Epithelial cell of esophagus (primary cell): Measurements from ENCODE around the gene HPS4.

ENCODE experiments used
- DNase-seq: peaks from one replicate; pipeline ENCODE4 v3.0.0; 2010; ENCODE audit warnings: low read depth
- H3K4me3 ChIP-seq: 2 replicates; pipeline ENCODE4 v1.5.1; 2011; ENCODE audit warnings: mild to moderate bottlenecking, low read length, control low read depth
- TF ChIP-seq, protein P1 (sequence below): IDR thresholded peaks from 2 replicates; pipeline ENCODE4 v1.5.1; 2011; ENCODE audit warnings: low read depth, mild to moderate bottlenecking, low read length, control low read depth, inconsistent platforms; ENCODE audit not compliant: insufficient read depth; ENCODE audit errors: missing control alignments

HPS4 gene

DNA sequence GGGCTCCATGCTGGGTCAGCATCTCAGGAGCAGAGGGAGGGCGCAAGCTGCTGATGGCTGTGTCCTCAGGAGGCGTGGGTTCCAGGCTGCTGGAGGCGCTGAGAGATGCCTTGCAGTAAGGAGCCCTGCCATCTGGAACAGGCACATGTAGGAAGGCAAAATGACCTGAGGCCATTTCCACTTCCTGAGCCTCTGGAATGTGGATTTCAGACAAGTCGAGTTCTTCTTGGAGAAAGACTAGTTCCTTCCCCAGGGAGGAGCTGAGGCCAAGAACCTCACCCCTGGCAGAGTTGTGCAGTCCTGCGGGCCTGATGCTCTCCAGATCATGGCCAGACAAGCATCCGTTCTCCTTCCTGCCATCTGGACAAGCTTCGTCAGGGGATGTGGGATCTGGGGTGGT lies 19.3 kb downstream of the HPS4 start:
- H3K4me3 ChIP-seq: no peak overlapping the region
- peak; percentile 52 for DNase-seq
- TF ChIP-seq, protein P1, sequence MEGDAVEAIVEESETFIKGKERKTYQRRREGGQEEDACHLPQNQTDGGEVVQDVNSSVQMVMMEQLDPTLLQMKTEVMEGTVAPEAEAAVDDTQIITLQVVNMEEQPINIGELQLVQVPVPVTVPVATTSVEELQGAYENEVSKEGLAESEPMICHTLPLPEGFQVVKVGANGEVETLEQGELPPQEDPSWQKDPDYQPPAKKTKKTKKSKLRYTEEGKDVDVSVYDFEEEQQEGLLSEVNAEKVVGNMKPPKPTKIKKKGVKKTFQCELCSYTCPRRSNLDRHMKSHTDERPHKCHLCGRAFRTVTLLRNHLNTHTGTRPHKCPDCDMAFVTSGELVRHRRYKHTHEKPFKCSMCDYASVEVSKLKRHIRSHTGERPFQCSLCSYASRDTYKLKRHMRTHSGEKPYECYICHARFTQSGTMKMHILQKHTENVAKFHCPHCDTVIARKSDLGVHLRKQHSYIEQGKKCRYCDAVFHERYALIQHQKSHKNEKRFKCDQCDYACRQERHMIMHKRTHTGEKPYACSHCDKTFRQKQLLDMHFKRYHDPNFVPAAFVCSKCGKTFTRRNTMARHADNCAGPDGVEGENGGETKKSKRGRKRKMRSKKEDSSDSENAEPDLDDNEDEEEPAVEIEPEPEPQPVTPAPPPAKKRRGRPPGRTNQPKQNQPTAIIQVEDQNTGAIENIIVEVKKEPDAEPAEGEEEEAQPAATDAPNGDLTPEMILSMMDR: no peak

DNA sequence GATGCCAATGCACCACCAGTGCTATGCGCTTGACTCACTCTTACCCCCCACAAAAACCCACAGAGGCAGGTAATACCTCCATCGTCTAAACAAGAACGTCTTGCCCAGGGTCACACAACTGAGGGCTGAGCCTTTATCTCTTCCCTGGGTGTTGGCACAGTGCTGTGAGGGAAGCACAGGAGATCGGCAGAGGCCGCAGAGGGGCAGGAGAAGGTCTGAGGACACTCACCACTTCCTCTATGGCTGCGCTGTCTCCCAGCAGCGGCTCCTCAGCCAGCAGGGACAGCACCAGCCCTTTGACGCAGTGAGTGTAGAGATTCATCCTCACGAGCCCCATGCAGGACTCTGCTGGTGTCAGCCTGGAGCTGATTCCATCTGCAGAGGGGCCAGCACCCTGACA lies 19.9 kb downstream of the HPS4 start:
- TF ChIP-seq, protein P1: no peak
- no peak overlapping the region for H3K4me3 ChIP-seq
- no peak for DNase-seq

DNA sequence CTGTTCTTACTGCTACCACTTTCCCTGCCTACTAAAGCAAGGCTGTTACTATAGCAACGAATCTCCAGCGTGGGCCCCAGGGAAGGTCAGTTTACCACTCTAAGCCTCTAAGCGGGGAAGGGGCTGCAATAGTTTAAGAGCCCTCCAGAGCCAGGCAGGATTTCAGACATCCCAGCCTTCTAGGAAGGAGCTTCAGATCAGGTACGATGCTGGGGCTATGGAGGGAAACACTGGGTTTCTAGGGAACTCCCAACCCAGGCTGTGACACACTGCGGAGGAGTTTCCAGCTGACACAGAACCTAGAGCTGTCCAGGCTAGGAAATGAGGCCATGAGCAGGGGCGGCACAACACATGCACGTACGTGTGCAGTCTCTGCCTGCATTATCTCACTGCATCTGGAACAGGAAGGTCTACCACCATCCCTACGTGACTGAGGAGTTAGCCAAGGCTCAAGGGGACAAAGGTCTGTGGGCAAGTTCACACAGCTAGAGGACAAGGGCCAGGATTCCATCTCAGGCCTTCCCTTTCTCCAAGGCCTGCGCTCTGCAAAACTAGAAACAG lies 20.4 kb downstream of the HPS4 start:
- TF ChIP-seq, protein P1: no peak
- DNase-seq: peak; percentile 40
- H3K4me3 ChIP-seq: no peak overlapping the region

DNA sequence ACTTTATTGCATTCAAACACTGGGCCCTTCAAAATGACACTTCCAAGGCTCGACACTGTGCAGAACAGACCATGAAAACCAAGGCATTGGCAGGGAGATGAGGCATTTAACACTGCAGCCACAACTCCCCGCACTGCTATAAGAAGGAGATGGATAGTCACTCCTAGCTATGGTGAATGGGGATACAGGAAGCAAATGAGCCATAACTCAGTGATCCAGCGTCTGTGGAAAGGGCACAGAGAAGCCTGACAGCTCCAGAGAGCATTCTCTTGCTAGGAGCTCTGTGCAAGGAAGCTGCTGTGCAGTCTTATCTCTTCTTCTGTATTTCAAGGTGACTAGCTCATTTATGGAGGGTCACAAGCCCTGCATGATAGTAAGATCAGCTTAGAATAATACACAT lies 20.9 kb downstream of the HPS4 start:
- TF ChIP-seq, protein P1: no peak
- no peak for DNase-seq
- no peak overlapping the region for H3K4me3 ChIP-seq

DNA sequence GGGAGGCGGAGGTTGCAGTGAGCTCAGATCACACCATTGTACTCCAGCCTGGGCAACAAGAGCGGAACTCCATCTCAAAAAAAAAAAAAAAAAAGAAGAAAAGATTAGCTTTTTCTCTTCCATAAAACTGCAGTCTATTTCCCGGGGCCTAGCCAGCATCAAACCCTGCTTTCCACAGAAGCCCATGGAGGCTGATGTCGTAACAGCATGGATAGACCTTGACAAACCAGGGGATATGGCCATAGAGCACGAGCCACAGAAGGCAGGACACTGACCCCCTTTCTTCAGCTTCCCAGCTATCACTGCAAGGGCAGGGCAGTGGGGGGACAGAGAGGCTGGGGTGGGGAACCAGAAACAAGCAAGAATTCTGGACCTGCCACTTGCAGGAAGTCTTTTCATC lies 21.5 kb downstream of the HPS4 start:
- TF ChIP-seq, protein P1: no peak
- H3K4me3 ChIP-seq: no peak overlapping the region
- no peak for DNase-seq

DNA sequence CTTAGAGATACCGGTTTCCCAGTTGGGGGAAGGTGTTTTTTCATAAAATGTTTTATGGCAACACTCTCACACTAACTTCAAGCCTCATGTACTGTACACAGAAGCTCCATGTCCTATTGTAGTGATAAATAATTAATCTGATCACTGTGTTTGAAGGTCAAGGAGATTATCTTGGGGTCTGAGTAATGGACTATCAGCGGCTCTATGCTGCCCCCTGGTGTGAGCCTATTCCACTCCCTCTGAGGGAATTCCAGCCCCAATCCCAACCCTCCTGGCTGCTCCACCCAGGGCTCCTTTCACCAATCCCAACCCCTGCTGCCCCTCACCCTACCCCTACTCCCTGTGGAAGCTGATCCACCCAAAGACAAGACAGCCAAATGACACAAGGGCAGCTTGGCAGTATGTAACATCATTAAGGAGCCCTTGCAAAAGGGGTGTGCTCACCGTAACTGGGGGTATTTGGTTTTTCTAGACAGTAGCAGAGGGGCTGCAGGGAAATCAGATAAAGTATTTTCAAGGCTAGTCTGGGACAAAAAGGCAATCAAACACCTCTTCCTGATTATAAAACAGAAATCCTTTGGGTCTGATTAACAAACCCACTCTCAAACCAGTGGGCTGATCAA lies 22.3 kb downstream of the HPS4 start:
- TF ChIP-seq, protein P1: peak; percentile 82
- H3K4me3 ChIP-seq: no peak overlapping the region
- peak; percentile 55 for DNase-seq

DNA sequence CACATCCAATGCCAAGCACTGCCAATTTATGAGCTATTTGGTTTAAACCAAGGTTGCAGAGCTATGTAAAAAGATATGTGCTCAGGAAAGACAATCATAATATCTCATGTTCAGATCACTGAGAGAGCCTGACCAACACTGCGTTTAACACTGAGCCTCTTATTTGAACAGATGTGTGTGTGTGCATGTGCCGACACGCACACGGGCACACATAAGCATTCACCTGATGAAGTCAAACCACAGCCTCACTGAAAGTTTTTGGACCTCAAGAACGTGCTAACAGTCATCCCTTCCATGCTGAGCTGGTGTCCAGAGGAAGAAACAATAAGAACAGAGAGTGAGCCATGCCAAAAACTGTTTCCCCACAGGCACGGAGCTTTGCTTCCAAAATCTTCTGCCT lies 23.4 kb downstream of the HPS4 start:
- peak; percentile 87 for DNase-seq
- TF ChIP-seq, protein P1: no peak
- H3K4me3 ChIP-seq: no peak overlapping the region
